Upper lobe of left lung (tissue), 4 donors: ENCODE measurements around the gene SDK2.

Experiments
- CTCF ChIP-seq, 6 experiments: fragments of 450-650 bp in 4 of 6; fragments of 200-600 bp in 2 of 6; sonication (generic) in 2 of 6; IDR thresholded peaks; one replicate each; pipeline ENCODE4 v1.5.1; 2016 to 2019; ENCODE audit warnings: antibody characterized with exemption in 6 of 6
- EP300 ChIP-seq, 4 donors: sonication (generic); formaldehyde crosslinking; IDR thresholded peaks; one replicate each; pipeline ENCODE4 v1.5.1; 2017; ENCODE audit warnings: antibody characterized with exemption in 4 of 4, control low read depth in 2 of 4
- POLR2AphosphoS5 ChIP-seq, 2 donors: sonication (generic); formaldehyde crosslinking; IDR thresholded peaks; one replicate each; pipeline ENCODE4 v1.5.1; 2017; ENCODE audit warnings: antibody characterized with exemption in 2 of 2

- TF ChIP-seq EP300 (IDR thresholded peaks at IDR 0.05): no peak
- TF ChIP-seq POLR2AphosphoS5 (IDR thresholded peaks at IDR 0.05): no peak
- TF ChIP-seq CTCF (IDR thresholded peaks at IDR 0.05): no peak
Observed at GRCh38 chr17:73453090-73453489, 191.2 kb downstream of the SDK2 start.
